Left ventricle myocardium inferior (tissue), 1 donor: ENCODE results near the gene PIEZO2. TPM values are rescaled to one million over a fixed set of nuclear protein-coding genes. Genes with fewer than 3 reads are reported as not detected.

Experiments
- DNase-seq: peaks from one replicate; pipeline ENCODE4 v3.0.0-alpha.2; 2020
- H3K27ac ChIP-seq: fragments of 200-600 bp; replicated peaks from 2 replicates; pipeline ENCODE4 v1.8.0; 2021
- H3K27me3 ChIP-seq: fragments of 200-600 bp; 2 replicates; pipeline ENCODE4 v1.8.0; 2021; ENCODE audit warnings: low read depth
- H3K36me3 ChIP-seq: fragments of 200-600 bp; 2 replicates; pipeline ENCODE4 v1.8.0; 2021
- H3K4me1 ChIP-seq: fragments of 200-600 bp; 2 replicates; pipeline ENCODE4 v1.8.0; 2021
- H3K4me3 ChIP-seq: fragments of 200-600 bp; 2 replicates; pipeline ENCODE4 v1.8.0; 2021; ENCODE audit warnings: mild to moderate bottlenecking, moderate library complexity
- H3K9me3 ChIP-seq: fragments of 200-600 bp; replicated peaks from 2 replicates; pipeline ENCODE4 v1.8.0; 2021
- intact Hi-C: fragments of 100-400 bp; cut with micrococcal nuclease; formaldehyde crosslinking; loops from one replicate; pipeline ENCODE4 v1.11.0; 2022
- total RNA-seq: library from RNA; stranded (reverse); fragmentation: NEBNext Ultra II Directional; extraction: Animal tissue kit (Norgen Biotek cat#: 25700); gene quantifications from one replicate; pipeline ENCODE4 v1.2.1, GENCODE V29; 2021
- TF ChIP-seq, protein P1 (sequence below): fragments of 200-600 bp; IDR thresholded peaks from 2 replicates; pipeline ENCODE4 v1.8.0; 2021; ENCODE audit warnings: antibody characterized with exemption, mild to moderate bottlenecking, borderline replicate concordance
- donor health status: DM: no; HTN: yes; CAD: no; lungs with severe emphysema.

Gene PIEZO2
- total RNA-seq, 1 donor from 2014 or later, result 0.33 TPM

DNA sequence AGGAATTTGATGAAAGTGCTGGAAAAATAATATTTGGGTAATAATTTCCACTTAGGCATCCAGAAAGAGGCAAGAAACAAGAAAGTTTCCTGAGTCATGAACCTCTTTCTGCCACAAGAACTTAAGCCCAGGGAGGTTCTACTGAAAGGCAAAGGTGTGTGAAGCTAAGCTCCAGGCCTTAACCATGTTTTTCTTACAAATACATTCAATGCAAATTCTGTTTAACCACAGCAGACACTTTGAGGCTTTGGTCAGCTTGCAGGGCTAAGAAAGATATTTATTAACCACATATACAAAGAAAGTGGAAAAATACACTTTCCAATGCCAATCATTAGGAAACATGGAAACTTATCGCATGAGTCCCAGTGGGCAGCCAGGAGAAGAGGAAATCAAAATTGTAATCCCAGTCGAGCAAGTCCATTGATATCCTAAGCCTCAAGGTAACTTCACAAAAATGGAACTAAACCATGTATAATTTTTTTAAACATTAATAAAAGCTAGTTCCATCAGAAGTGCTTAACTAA is 68.3 kb downstream of the PIEZO2 start:
- TF ChIP-seq, protein P1, sequence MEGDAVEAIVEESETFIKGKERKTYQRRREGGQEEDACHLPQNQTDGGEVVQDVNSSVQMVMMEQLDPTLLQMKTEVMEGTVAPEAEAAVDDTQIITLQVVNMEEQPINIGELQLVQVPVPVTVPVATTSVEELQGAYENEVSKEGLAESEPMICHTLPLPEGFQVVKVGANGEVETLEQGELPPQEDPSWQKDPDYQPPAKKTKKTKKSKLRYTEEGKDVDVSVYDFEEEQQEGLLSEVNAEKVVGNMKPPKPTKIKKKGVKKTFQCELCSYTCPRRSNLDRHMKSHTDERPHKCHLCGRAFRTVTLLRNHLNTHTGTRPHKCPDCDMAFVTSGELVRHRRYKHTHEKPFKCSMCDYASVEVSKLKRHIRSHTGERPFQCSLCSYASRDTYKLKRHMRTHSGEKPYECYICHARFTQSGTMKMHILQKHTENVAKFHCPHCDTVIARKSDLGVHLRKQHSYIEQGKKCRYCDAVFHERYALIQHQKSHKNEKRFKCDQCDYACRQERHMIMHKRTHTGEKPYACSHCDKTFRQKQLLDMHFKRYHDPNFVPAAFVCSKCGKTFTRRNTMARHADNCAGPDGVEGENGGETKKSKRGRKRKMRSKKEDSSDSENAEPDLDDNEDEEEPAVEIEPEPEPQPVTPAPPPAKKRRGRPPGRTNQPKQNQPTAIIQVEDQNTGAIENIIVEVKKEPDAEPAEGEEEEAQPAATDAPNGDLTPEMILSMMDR, result no peak
- Histone ChIP-seq H3K36me3 (no peaks in the 10 kb centered on the region), H3K9me3 (no peaks in the 10 kb centered on the region), H3K4me1 (no peaks in the 10 kb centered on the region), H3K27ac (no peak overlapping the region), H3K27me3 (peaks cover 52% of the 10 kb centered on the region), H3K4me3 (no peak overlapping the region)
- no peak for DNase-seq
- intact Hi-C loops, result no loop called here

- TF ChIP-seq, protein P1, result no peak
- Histone ChIP-seq H3K36me3 (no peaks in the 10 kb centered on the region), H3K4me3 (no peak overlapping the region), H3K4me1 (no peaks in the 10 kb centered on the region), H3K9me3 (no peaks in the 10 kb centered on the region), H3K27me3 (peaks cover 26% of the 10 kb centered on the region), H3K27ac (no peak overlapping the region)
- intact Hi-C loops, result no loop called here
- no peak for DNase-seq
Observed at GRCh38 chr18:11078491-11078890, 70.9 kb downstream of the PIEZO2 start.

- Histone ChIP-seq H3K36me3 (no peaks in the 10 kb centered on the region), H3K4me3 (no peak overlapping the region), H3K27ac (no peak overlapping the region), H3K27me3 (peaks cover 18% of the 10 kb centered on the region), H3K9me3 (no peaks in the 10 kb centered on the region), H3K4me1 (no peaks in the 10 kb centered on the region)
- DNase-seq, result no peak
- intact Hi-C loops, result no loop called here
- TF ChIP-seq, protein P1, result no peak
Observed at GRCh38 chr18:11077548-11078187, 71.7 kb downstream of the PIEZO2 start.

DNA sequence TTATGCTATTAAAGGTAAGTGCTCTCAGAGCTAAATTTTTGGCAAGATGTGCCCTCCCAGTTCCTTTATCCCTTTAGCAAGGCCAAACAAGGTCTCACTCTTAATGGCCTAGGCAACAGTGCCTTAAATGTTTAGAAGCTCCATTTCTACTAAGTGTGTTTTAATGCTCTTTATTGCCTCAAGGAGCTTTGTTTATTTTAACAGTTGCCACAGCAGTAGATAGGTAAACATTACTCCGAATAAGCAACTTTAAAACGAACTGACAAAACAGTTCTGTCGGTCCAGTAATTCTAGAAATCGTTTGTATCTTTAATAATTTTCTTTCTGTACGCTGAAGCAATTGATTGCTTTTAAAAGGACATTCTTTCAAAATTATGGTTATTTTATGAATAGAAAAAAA is 74.5 kb downstream of the PIEZO2 start:
- no peaks in the 10 kb centered on the region for H3K4me1 ChIP-seq
- peaks cover 11% of the 10 kb centered on the region for H3K27me3 ChIP-seq
- H3K9me3 ChIP-seq, result no peaks in the 10 kb centered on the region
- DNase-seq, result no peak
- H3K4me3 ChIP-seq, result no peak overlapping the region
- TF ChIP-seq, protein P1, result no peak
- H3K36me3 ChIP-seq, result no peaks in the 10 kb centered on the region
- intact Hi-C loops, result no loop called here
- H3K27ac ChIP-seq, result no peak overlapping the region

- H3K27me3 ChIP-seq, result peaks cover 6% of the 10 kb centered on the region
- no peak for DNase-seq
- H3K36me3 ChIP-seq, result no peaks in the 10 kb centered on the region
- H3K9me3 ChIP-seq, result no peaks in the 10 kb centered on the region
- no peak overlapping the region for H3K4me3 ChIP-seq
- intact Hi-C loops, result no loop called here
- H3K4me1 ChIP-seq, result no peaks in the 10 kb centered on the region
- no peak overlapping the region for H3K27ac ChIP-seq
- TF ChIP-seq, protein P1, result no peak
Observed at GRCh38 chr18:11073971-11074370, 75.4 kb downstream of the PIEZO2 start.
